Measurements from ENCODE around the gene KCNB1. TPM values are rescaled to one million over a fixed set of nuclear protein-coding genes. Genes with fewer than 3 reads are reported as not detected.
A peak's percentile ranks its signal among the peaks of the same experiment; 100 is the strongest.

The KCNB1 gene
- total and polyA plus RNA-seq, 2 of the 4 experiments (the other 2 are of a cell fraction): 0.05 TPM; not detected in 1

DNA sequence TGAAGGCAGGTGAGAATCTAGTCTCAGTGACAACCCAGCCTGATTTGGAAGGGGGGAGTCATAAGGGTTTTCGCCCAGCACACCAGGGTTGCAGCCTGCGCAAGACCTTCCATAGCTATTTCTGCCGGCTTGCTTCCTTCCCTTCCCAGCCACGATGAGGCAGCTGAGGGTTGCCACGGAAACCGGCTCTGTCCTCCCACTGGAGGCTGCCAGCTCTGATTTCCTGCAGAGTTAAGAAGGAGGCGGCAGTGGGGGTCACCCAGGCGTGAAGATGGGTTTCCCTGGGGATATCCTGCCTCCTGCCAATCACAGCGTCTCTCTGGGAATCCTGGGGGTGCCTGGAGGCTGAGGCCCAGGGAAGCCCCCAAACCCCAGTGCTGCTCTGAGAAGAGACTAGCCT, 23.1 kb upstream of the KCNB1 start:
- Histone ChIP-seq H3K9ac (ENCODE audit: low read depth, low read length) (no peak overlapping the region), H3K9me1 (ENCODE audit: insufficient read depth, low read length) (no peaks in the 10 kb centered on the region), H3K27me3 (ENCODE audit: control insufficient read depth, insufficient read depth, low read length) (peaks cover 11% of the 10 kb centered on the region), H3K14ac (replicated peaks; ENCODE audit: low read depth, low read length) (no peak overlapping the region), H3K36me3 (ENCODE audit: control insufficient read depth, insufficient read depth, low read length) (no peaks in the 10 kb centered on the region), H2AK5ac (ENCODE audit: low read depth, low read length) (no peak overlapping the region), H3K27ac (ENCODE audit: insufficient read depth, low read length) (no peak overlapping the region), H4K91ac (ENCODE audit: insufficient read depth, low read depth, low read length) (no peak overlapping the region), H3K4me3 (ENCODE audit: insufficient read depth, low read depth, low read length) (no peak overlapping the region), H2BK15ac (ENCODE audit: low read depth, low read length) (no peak overlapping the region), H4K20me1 (ENCODE audit: insufficient read depth, low read length) (no peaks in the 10 kb centered on the region; the same call in 1 of the 2 replicates), H4K5ac (ENCODE audit: low read depth, low read length) (no peak overlapping the region), H3K4me1 (ENCODE audit: control insufficient read depth, insufficient read depth, low read length) (no peaks in the 10 kb centered on the region; the same call in 1 of the 2 replicates), H3K23ac (ENCODE audit: low read depth, low read length) (no peak overlapping the region), H3K56ac (ENCODE audit: extremely low read depth, insufficient read depth, low read length) (no peak overlapping the region), H2BK120ac (ENCODE audit: low read depth, low read length) (no peak overlapping the region), H3K9me3 (ENCODE audit: control insufficient read depth, insufficient read depth, low read length) (peaks cover 2% of the 10 kb centered on the region; the same call in 1 of the 2 replicates), H3K79me1 (ENCODE audit: low read depth in 1 of 2, low read length in 2 of 2) (no peaks in the 10 kb centered on the region), H3K4me2 (ENCODE audit: low read depth, low read length) (no peak overlapping the region), H2BK20ac (ENCODE audit: low read depth, low read length) (no peak overlapping the region), H2BK5ac (ENCODE audit: low read depth, low read length, poor library complexity, severe bottlenecking) (no peak overlapping the region), H4K8ac (ENCODE audit: low read depth in 2 of 2, low read length in 2 of 2) (no peak overlapping the region), H2AK9ac (replicated peaks; ENCODE audit: low read depth, low read length, poor library complexity) (no peak overlapping the region), H2AFZ (replicated peaks; ENCODE audit: low read length, poor library complexity) (no peak overlapping the region), H3K4ac (ENCODE audit: low read depth, low read length) (no peak overlapping the region), H3K18ac (ENCODE audit: low read depth, low read length) (no peak overlapping the region)
- WGBS, 2 experiments (ENCODE audit: extremely low coverage in 2 of 2, insufficient read length in 1 of 2): 0% methylated on average over 1 of the region's 9 CpGs; no CpG with 5 or more reads in 1 of the 2 experiments
- in situ Hi-C loops (cut with MboI; ENCODE audit: low sequenced_read_pairs): no loop called here
- ChIA-PET POLR2A (ENCODE audit: unreplicated experiment) (no interaction called here), CTCF (interaction anchor here (0.5 to 1.4 kb wide), 3 partner anchors 10 to 134 kb away, joined by 3 to 4 read pairs (median 4); no protein-coding TSS in a partner anchor)
- TF ChIP-seq, protein P1, sequence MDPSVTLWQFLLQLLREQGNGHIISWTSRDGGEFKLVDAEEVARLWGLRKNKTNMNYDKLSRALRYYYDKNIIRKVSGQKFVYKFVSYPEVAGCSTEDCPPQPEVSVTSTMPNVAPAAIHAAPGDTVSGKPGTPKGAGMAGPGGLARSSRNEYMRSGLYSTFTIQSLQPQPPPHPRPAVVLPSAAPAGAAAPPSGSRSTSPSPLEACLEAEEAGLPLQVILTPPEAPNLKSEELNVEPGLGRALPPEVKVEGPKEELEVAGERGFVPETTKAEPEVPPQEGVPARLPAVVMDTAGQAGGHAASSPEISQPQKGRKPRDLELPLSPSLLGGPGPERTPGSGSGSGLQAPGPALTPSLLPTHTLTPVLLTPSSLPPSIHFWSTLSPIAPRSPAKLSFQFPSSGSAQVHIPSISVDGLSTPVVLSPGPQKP (IDR thresholded peaks at IDR 0.05; ENCODE audit: borderline replicate concordance, low read depth, low read length): no peak
- TF ChIP-seq RAD21 (IDR thresholded peaks at IDR 0.05; ENCODE audit: low read length): no peak
- no peak for TF ChIP-seq MXI1 (IDR thresholded peaks at IDR 0.05; ENCODE audit: borderline replicate concordance, low read depth, low read length)
- TF ChIP-seq, protein P2, sequence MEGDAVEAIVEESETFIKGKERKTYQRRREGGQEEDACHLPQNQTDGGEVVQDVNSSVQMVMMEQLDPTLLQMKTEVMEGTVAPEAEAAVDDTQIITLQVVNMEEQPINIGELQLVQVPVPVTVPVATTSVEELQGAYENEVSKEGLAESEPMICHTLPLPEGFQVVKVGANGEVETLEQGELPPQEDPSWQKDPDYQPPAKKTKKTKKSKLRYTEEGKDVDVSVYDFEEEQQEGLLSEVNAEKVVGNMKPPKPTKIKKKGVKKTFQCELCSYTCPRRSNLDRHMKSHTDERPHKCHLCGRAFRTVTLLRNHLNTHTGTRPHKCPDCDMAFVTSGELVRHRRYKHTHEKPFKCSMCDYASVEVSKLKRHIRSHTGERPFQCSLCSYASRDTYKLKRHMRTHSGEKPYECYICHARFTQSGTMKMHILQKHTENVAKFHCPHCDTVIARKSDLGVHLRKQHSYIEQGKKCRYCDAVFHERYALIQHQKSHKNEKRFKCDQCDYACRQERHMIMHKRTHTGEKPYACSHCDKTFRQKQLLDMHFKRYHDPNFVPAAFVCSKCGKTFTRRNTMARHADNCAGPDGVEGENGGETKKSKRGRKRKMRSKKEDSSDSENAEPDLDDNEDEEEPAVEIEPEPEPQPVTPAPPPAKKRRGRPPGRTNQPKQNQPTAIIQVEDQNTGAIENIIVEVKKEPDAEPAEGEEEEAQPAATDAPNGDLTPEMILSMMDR (conservative IDR thresholded peaks at IDR 0.05; ENCODE audit: low read depth, low read length): no peak
- no peak for TF ChIP-seq SMC3 (IDR thresholded peaks at IDR 0.05; ENCODE audit: low read depth, low read length)
- no peak for TF ChIP-seq MAZ (IDR thresholded peaks at IDR 0.05; ENCODE audit: borderline replicate concordance, low read depth, low read length)
- no peak for TF ChIP-seq RFX5 (IDR thresholded peaks at IDR 0.05; ENCODE audit: low read depth, low read length)
- TF ChIP-seq POLR2A (IDR thresholded peaks at IDR 0.05; ENCODE audit: low read depth, low read length): no peak
- TF ChIP-seq BHLHE40 (IDR thresholded peaks at IDR 0.05; ENCODE audit: low read depth, low read length): no peak
- TF ChIP-seq RCOR1 (IDR thresholded peaks at IDR 0.05; ENCODE audit: insufficient replicate concordance, low read length): no peak
- no peak for TF ChIP-seq MAFK (IDR thresholded peaks at IDR 0.05; ENCODE audit: low read depth, low read length)
- no peak for TF ChIP-seq CEBPB (IDR thresholded peaks at IDR 0.05; ENCODE audit: low read depth, low read length)
- intact Hi-C loops (cut with micrococcal nuclease): no loop called here
- ATAC-seq (ENCODE audit: low read depth): peak; percentile 77
- peak; percentile 50 for DNase-seq
- no TSS peak for BruUV-seq (replicated peaks)
- dilution Hi-C loops (cut with HindIII; ENCODE audit: low sequenced_read_pairs, unreplicated experiment): no loop called here

Data from IMR-90 (cell line).